ENCODE measurements around the gene PIGA. TPM values are rescaled to one million over a fixed set of nuclear protein-coding genes. Genes with fewer than 3 reads are reported as not detected.

The PIGA gene
- total and polyA plus RNA-seq, 9 donors, result 5.8 to 29.1 (median 10.0) TPM

DNA sequence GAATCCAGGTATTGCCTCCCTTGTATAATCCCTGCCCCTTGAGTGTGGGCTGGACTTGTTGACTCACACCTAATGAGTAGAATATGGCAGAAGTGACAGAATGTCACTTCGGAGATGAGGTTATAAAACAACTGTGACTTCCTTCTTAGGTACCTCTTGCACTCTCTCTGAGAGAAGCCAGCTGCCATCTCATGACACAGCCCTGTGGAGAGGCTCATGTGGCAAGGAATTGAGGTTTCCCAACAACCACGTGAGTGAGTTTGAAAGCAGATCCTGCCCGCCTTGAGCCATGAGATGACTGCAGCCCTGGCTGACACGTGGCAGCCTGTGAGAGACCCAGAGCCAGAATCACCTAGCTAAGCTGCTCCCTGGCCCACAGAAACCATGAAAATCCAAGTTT lies 33.4 kb downstream of the PIGA start:
- H3K27me3 ChIP-seq, result no peaks in the 10 kb centered on the region
- TF ChIP-seq POLR2A (IDR thresholded peaks at IDR 0.05), result no peak
- no peak for TF ChIP-seq EP300 (IDR thresholded peaks at IDR 0.05)
- TF ChIP-seq CTCF (IDR thresholded peaks at IDR 0.05), result no peak
- H3K4me3 ChIP-seq, result no peak overlapping the region
- intact Hi-C loops (cut with DNase I), result loop anchor here in 1 of 4 donors (10.0 kb wide), 1 partner anchor 53 kb away; no protein-coding TSS in a partner anchor
- H3K9me3 ChIP-seq, result no peaks in the 10 kb centered on the region
- H3K4me1 ChIP-seq (ENCODE audit: insufficient read depth), result no peaks in the 10 kb centered on the region
- WGBS, 3 donors, result 42 to 52% (median 46%) methylated on average over 4 of the region's 4 CpGs
- DNase-seq, result no peak
- H3K36me3 ChIP-seq, result no peaks in the 10 kb centered on the region
- no peak overlapping the region for H3K27ac ChIP-seq

GRCh38 chrX:15299941-15300851 lies 35.1 kb downstream of the PIGA start:
- Histone ChIP-seq H3K36me3 (no peaks in the 10 kb centered on the region), H3K27ac (no peak overlapping the region), H3K4me1 (ENCODE audit: insufficient read depth) (no peaks in the 10 kb centered on the region), H3K27me3 (no peaks in the 10 kb centered on the region), H3K9me3 (no peaks in the 10 kb centered on the region), H3K4me3 (no peak overlapping the region)
- 51 to 61% (median 57%) methylated on average over 4 of the region's 4 CpGs for WGBS, 3 donors
- intact Hi-C loops (cut with DNase I), result loop anchor here in 1 of 4 donors (10.0 kb wide), 1 partner anchor 55 kb away; no protein-coding TSS in a partner anchor
- TF ChIP-seq CTCF (IDR thresholded peaks at IDR 0.05) (peak in 1 of 3 donors; percentile 46), POLR2A (IDR thresholded peaks at IDR 0.05) (no peak)
- DNase-seq, result no peak

GRCh38 chrX:15298780-15299179 lies 36.5 kb downstream of the PIGA start:
- no peaks in the 10 kb centered on the region for H3K4me1 ChIP-seq (ENCODE audit: insufficient read depth)
- intact Hi-C loops (cut with DNase I), result no loop called here
- H3K27me3 ChIP-seq, result no peaks in the 10 kb centered on the region
- 73 to 77% (median 76%) methylated on average over 3 of the region's 3 CpGs for WGBS, 3 donors
- no peaks in the 10 kb centered on the region for H3K36me3 ChIP-seq
- no peak for DNase-seq
- H3K9me3 ChIP-seq, result no peaks in the 10 kb centered on the region
- TF ChIP-seq POLR2A (IDR thresholded peaks at IDR 0.05), result no peak
- no peak for TF ChIP-seq CTCF (IDR thresholded peaks at IDR 0.05)
- TF ChIP-seq EP300 (IDR thresholded peaks at IDR 0.05), result no peak
- no peak overlapping the region for H3K27ac ChIP-seq
- H3K4me3 ChIP-seq, result no peak overlapping the region

GRCh38 chrX:15298201-15298600 lies 37.1 kb downstream of the PIGA start:
- intact Hi-C loops (cut with DNase I), result no loop called here

More at GRCh38 chrX:15298201-15298600, 37.1 kb downstream of the PIGA start:
- H3K4me3 ChIP-seq, result no peak overlapping the region
- DNase-seq, result no peak
- H3K9me3 ChIP-seq, result no peaks in the 10 kb centered on the region
- no peaks in the 10 kb centered on the region for H3K4me1 ChIP-seq (ENCODE audit: insufficient read depth)
- TF ChIP-seq CTCF (IDR thresholded peaks at IDR 0.05), result no peak
- TF ChIP-seq EP300 (IDR thresholded peaks at IDR 0.05), result no peak
- no peak for TF ChIP-seq POLR2A (IDR thresholded peaks at IDR 0.05)
- no peak overlapping the region for H3K27ac ChIP-seq
- 55 to 62% (median 57%) methylated on average over 2 of the region's 2 CpGs for WGBS, 3 donors
- no peaks in the 10 kb centered on the region for H3K36me3 ChIP-seq
- H3K27me3 ChIP-seq, result no peaks in the 10 kb centered on the region

Measured in ovary (tissue), 9 donors.